ENCODE measurements around the gene PIP5K1C. TPM values are rescaled to one million over a fixed set of nuclear protein-coding genes. Genes with fewer than 3 reads are reported as not detected.

The PIP5K1C gene
- total RNA-seq, 8 experiments from 2014 or later, result 6.7 to 21.4 (median 13.7) TPM

DNA sequence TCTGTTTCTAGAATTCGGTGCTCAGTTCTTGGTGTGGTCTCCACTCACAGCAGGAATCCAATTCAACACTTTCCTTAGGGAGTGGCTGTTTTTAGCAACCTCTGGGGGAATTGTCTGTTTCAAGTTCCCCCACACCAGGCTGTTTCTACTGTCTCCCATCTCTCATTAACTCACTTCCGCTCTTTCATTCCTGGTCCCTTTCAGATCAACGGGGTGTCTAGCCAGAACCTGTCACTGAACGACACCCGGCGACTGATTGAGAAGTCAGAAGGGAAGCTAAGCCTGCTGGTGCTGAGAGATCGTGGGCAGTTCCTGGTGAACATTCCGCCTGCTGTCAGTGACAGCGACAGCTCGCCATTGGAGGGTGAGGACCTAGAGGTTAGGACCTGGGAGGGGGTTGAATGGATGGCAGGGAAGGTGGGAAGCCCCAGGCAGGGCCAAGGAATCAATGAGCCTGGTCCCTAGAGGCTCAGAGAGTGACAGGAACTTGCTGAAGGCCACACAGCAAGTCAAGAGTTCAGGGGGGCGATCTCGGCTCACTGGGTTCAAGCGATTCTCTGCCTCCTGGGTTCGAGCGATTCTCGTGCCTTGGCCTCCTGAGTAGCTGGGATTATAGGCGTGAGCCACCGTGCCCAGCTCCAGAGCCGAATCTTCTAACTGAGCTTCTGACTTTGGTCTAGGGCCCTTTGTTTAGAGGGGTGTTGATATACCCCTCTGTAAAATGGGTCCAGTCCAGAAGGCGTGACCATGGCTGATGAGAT is 33.5 kb upstream of the PIP5K1C start:
- Histone ChIP-seq H3K27ac (no peak overlapping the region), H3K4me3 (no peak overlapping the region), H3K4me1 (replicated peaks in 1 of 2) (no peaks in the 10 kb centered on the region)
- in situ Hi-C loops (cut with MboI; ENCODE audit: low pct_unique_long_range_greater_than_20kb in 2 of 9, low sequenced_read_pairs in 9 of 9, unreplicated experiment in 9 of 9), result no loop called here
- no peak for ATAC-seq (replicated peaks in 6 of 8)
- WGBS, 10 experiments, result 36 to 100% (median 67%) methylated on average over 1 to 11 of the region's 20 CpGs; no CpG with 5 or more reads in 2 of the 10 experiments

DNA sequence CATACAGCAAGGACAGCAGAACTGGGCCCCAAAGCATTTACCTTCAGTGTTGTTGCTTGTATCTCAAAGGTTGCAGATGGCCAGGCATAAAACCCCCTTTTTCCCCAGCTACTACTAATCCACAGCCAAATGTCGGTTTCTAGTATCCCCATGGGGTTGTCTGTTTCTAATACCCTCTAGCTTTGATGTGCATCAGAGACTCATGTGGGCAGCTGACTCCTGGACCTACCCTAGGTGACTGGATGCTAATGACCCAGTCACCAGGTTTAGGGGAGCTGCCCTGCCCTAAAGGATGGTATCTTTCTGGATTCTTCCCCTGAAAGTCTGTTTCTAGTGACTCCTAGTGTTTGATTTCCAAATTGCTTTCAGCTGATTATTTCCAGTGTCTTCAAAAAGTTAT is 31.8 kb upstream of the PIP5K1C start:
- Histone ChIP-seq H3K4me1 (replicated peaks in 1 of 2) (no peaks in the 10 kb centered on the region), H3K27ac (no peak overlapping the region), H3K4me3 (no peak overlapping the region)
- WGBS, 10 experiments, result 60 to 100% (median 92%) methylated on average over 1 of the region's 1 CpG; no CpG with 5 or more reads in 6 of the 10 experiments
- no peak for ATAC-seq (replicated peaks in 6 of 8)
- in situ Hi-C loops (cut with MboI; ENCODE audit: low pct_unique_long_range_greater_than_20kb in 2 of 9, low sequenced_read_pairs in 9 of 9, unreplicated experiment in 9 of 9), result no loop called here

DNA sequence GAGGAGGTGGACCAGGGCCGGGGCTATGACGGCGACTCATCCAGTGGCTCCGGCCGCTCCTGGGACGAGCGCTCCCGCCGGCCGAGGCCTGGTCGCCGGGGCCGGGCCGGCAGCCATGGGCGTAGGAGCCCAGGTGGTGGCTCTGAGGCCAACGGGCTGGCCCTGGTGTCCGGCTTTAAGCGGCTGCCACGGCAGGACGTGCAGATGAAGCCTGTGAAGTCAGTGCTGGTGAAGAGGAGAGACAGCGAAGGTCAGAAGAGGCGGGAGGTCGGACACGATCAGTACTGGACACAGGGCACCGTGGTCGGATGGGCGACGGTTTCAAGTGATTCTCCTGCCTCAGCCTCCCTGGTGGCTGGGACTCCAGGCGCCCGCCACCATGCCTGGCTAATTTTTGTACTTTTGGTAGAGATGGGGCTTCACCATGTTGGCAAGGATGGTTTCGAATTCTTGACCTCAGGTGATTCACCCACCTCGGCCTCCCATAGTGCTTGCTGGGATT is 30.2 kb upstream of the PIP5K1C start:
- Histone ChIP-seq H3K4me3 (no peak overlapping the region), H3K27ac (no peak overlapping the region), H3K4me1 (replicated peaks in 1 of 2) (no peaks in the 10 kb centered on the region)
- in situ Hi-C loops (cut with MboI; ENCODE audit: low pct_unique_long_range_greater_than_20kb in 2 of 9, low sequenced_read_pairs in 9 of 9, unreplicated experiment in 9 of 9), result no loop called here
- WGBS, 10 experiments, result 50 to 85% (median 83%) methylated on average over 1 to 13 of the region's 32 CpGs; no CpG with 5 or more reads in 4 of the 10 experiments
- ATAC-seq (replicated peaks in 6 of 8), result no peak

DNA sequence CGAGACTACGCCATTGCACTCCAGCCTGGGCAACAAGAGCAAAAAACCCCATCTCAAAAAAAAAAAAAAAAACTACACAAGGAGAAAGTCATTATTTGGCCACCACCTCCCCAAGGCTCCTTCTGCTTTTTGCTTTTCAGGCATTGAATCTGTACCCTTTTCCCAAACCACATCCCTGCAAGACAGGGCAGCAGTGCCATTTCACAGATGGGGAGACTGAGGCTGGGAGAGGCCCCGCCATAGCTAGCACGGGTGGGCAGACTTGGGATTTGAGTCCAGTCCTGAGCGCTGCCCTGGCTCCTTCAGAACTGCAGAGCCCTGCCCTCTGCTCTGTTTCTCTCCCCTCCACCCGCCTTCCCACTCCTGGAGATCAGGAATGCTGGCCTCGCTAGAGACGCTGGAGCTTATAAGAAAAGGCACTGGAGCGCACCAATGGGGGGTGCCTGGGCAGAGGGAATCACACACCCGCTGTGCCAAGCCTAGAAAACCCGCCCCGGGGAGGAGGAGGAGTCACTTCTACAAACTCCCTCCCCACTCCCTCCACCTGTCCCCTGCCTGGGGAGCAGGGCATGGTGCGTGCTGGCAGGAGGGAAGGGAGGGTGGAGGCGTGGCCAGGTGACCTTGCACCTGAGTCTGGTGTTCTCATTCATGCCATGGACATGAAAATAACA is 25.5 kb upstream of the PIP5K1C start:
- in situ Hi-C loops (cut with MboI; ENCODE audit: low pct_unique_long_range_greater_than_20kb in 2 of 9, low sequenced_read_pairs in 9 of 9, unreplicated experiment in 9 of 9), result no loop called here
- Histone ChIP-seq H3K4me1 (replicated peaks in 1 of 2) (peaks cover 0 to 3% of the 10 kb centered on the region in 2 donors), H3K27ac (no peak overlapping the region), H3K4me3 (no peak overlapping the region)
- 5 to 81% (median 46%) methylated on average over 2 to 5 of the region's 14 CpGs; no CpG with 5 or more reads in 3 of the 10 experiments for WGBS, 10 experiments
- ATAC-seq (replicated peaks in 6 of 8), result peak in 1 of 8 experiments; percentile 19

DNA sequence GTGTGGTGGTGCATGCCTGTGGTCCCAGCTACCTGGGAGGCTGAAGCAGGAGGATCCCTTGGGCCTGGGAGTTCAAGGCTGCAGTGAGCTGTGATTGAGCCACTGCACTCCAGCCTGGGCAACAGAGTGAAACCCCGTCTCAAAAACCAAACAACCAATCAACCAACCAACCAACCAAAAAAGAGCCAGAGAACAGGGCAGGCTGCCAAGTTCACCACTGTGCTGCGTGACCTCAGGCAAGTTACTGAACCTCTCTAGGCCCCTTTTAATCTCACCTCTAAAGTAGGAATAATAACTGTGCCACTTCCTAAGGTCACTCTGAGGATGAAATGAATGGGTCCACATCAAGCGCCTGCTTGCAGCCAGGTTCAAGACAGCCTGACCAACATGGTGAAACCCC is 24.9 kb upstream of the PIP5K1C start:
- 57 to 100% (median 75%) methylated on average over 1 to 2 of the region's 3 CpGs; no CpG with 5 or more reads in 5 of the 10 experiments for WGBS, 10 experiments
- no peak for ATAC-seq (replicated peaks in 6 of 8)
- in situ Hi-C loops (cut with MboI; ENCODE audit: low pct_unique_long_range_greater_than_20kb in 2 of 9, low sequenced_read_pairs in 9 of 9, unreplicated experiment in 9 of 9), result no loop called here
- H3K4me3 ChIP-seq, result no peak overlapping the region
- H3K4me1 ChIP-seq (replicated peaks in 1 of 2), result peaks cover 0 to 3% of the 10 kb centered on the region in 2 donors
- H3K27ac ChIP-seq, result no peak overlapping the region

DNA sequence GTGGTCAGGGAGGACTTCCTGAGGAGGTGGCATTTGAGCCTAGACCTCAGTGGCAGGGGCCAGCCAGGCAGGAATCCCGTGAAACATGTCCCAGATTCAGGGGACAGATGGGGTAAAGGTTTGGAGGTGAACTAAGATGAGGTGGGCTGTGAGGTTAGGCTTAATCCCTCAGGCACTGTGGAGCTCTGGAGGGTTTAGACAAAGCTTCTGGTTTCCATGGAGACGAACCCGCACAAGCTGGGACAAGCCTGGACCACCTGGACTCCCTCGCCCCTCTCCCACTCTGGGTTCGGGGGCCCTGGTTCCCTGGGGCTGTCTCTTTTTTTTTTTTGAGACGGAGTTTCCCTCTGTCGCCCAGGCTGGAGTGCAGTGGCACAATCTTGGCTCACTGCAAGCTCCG is 23.6 kb upstream of the PIP5K1C start:
- 0 to 20% (median 8%) methylated on average over 1 to 3 of the region's 8 CpGs; no CpG with 5 or more reads in 6 of the 10 experiments for WGBS, 10 experiments
- no peak overlapping the region for H3K27ac ChIP-seq
- ATAC-seq (replicated peaks in 6 of 8), result peak in 2 of 8 experiments; percentile 25 to 43
- peaks cover 0 to 3% of the 10 kb centered on the region in 2 donors for H3K4me1 ChIP-seq (replicated peaks in 1 of 2)
- H3K4me3 ChIP-seq, result no peak overlapping the region
- in situ Hi-C loops (cut with MboI; ENCODE audit: low pct_unique_long_range_greater_than_20kb in 2 of 9, low sequenced_read_pairs in 9 of 9, unreplicated experiment in 9 of 9), result loop anchor here in 1 of 9 experiments (25.0 kb wide), 1 partner anchor 162 kb away; the partner anchor contains the start of genes HMG20B and MFSD12

DNA sequence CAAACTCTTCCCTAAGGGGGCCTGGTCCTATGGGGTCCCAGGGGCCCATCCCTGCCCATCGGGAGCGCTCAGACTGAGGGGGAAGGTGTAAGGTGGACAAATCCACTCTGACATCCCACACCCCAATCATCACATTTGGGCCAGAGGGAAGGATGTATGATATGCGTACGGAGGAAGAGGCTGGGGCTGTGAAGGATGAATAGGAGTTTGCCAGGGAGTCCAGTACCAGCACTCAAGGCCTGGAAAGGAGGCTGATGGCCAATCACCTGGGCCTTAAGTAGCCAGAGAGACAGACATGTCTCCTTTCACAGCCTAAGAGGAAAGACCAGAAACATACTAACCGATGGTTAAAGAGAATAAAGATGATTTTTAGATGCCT is 22.8 kb upstream of the PIP5K1C start:
- H3K4me3 ChIP-seq, result no peak overlapping the region
- in situ Hi-C loops (cut with MboI; ENCODE audit: low pct_unique_long_range_greater_than_20kb in 2 of 9, low sequenced_read_pairs in 9 of 9, unreplicated experiment in 9 of 9), result loop anchor here in 1 of 9 experiments (25.0 kb wide), 1 partner anchor 161 kb away; the partner anchor contains the start of genes HMG20B and MFSD12
- no peak for ATAC-seq (replicated peaks in 6 of 8)
- 38 to 67% (median 50%) methylated on average over 1 to 3 of the region's 5 CpGs; no CpG with 5 or more reads in 7 of the 10 experiments for WGBS, 10 experiments
- peaks cover 0 to 3% of the 10 kb centered on the region in 2 donors for H3K4me1 ChIP-seq (replicated peaks in 1 of 2)
- no peak overlapping the region for H3K27ac ChIP-seq

DNA sequence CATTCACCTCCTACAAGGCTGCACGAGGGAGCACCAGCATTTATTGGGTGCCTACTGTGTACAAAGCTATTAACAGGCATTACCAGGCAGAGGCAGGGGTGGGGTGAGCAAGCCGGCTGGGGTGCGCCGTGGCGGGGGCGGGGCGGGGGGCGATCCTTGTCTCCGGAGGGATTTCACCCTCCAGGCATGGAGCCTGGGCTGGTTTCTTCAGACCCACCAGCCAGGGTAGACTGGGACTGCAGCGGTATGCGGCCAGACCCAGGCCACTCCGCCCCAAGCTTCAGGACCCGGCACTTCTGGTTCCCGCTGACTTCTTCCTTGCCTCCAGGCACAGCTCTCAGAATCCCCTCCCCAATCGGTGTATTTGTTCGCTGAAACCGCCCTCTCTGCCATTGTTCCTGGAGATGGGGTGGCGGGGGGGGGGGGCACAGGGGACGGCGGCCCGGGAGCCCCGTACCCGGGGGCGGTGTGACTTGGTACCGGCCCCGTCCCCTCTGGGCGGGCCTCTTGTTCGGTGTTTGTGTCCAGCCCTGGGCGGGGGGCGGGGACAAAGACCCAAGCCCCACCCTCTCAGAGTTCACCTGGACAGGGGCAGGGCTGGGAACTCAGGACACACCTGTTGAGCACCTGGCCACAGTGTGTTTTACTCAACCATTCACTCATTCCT is 22.3 kb upstream of the PIP5K1C start:
- Histone ChIP-seq H3K4me3 (no peak overlapping the region), H3K27ac (no peak overlapping the region)
- ATAC-seq (replicated peaks in 6 of 8), result peak in 3 of 8 experiments; percentile 18 to 41 (median 35)

DNA sequence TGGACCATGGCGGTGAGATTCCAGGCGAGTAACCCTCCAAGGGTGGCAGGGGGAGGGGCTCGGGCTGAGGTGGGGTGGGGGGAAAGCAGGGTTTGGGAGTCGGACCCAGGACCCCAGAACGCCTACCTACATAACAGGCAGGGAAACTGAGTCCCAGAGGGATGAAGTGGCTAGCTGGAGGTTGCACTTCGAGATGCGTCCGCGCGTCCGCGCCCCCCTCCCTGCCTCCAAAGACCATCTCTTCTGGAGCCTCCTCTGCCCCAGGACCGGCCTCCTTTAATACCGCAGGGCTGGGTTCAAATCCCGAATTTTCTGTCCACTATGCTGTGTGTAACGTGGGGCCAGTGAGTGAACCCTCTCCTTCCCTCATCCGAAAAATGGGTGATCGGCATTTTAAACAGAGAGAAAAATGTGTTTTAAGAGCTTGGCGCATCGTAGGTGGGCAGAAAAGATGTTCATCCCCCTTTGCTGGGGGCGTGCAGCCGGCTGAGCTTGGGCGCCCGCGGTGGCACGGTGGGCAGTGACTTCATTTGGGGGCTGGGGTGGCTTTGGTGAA is 21.7 kb upstream of the PIP5K1C start:
- Histone ChIP-seq H3K4me3 (no peak overlapping the region), H3K4me1 (replicated peaks in 1 of 2) (peaks cover 0 to 3% of the 10 kb centered on the region in 2 donors), H3K27ac (no peak overlapping the region)
- 0 to 27% (median 5%) methylated on average over 1 to 11 of the region's 26 CpGs; no CpG with 5 or more reads in 4 of the 10 experiments for WGBS, 10 experiments
- no peak for ATAC-seq (replicated peaks in 6 of 8)
- in situ Hi-C loops (cut with MboI; ENCODE audit: low pct_unique_long_range_greater_than_20kb in 2 of 9, low sequenced_read_pairs in 9 of 9, unreplicated experiment in 9 of 9), result loop anchor here in 1 of 9 experiments (25.0 kb wide), 1 partner anchor 160 kb away; the partner anchor contains the start of genes HMG20B and MFSD12

More for the DNA sequence above, 22.3 kb upstream of the PIP5K1C start:
- H3K4me1 ChIP-seq (replicated peaks in 1 of 2), result peaks cover 0 to 3% of the 10 kb centered on the region in 2 donors
- 0% methylated on average over 1 of the region's 30 CpGs; no CpG with 5 or more reads in 9 of the 10 experiments for WGBS, 10 experiments
- in situ Hi-C loops (cut with MboI; ENCODE audit: low pct_unique_long_range_greater_than_20kb in 2 of 9, low sequenced_read_pairs in 9 of 9, unreplicated experiment in 9 of 9), result loop anchor here in 1 of 9 experiments (25.0 kb wide), 1 partner anchor 160 kb away; the partner anchor contains the start of genes HMG20B and MFSD12

DNA sequence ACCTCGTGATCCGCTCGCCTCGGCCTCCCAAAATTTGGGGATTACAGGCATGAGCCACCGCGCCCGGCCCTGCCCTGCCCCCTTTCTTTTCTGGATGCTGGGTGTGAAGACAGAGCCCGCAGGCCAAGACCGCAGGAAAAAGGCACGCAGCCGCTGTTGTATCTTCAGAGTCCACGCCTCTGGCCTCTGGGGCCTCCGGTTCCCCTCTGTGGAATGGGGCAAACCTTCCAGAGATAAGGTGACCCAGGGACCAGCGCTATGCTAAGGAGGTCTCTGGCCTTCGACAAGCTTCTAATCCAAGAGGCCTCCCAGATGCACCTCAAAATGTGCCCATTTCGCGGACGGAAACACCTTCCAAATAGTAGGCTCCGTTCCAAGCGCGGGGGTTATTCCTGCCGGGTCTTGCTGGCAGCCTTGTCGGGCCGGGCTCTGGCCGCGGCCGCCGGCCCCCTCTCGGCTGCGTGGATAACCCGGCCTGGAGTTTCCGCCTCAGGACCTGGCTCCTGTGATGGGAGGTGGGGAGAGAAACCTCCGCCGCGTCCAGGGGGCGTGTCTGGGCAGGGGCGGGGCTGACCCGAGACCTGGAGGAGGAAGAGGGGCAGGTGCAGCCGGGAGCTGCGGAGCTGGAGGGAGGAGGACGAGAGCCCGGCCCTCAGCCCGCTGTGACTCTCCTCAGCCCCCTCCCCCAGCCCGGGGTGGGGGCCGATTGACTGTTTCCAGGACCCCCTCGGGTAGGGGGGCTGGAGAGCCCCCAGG is 21.0 kb upstream of the PIP5K1C start:
- H3K4me3 ChIP-seq, result no peak overlapping the region
- in situ Hi-C loops (cut with MboI; ENCODE audit: low pct_unique_long_range_greater_than_20kb in 2 of 9, low sequenced_read_pairs in 9 of 9, unreplicated experiment in 9 of 9), result loop anchor here in 1 of 9 experiments (25.0 kb wide), 1 partner anchor 159 kb away; the partner anchor contains the start of genes HMG20B and MFSD12
- peaks cover 0 to 3% of the 10 kb centered on the region in 2 donors for H3K4me1 ChIP-seq (replicated peaks in 1 of 2)
- WGBS, 10 experiments, result 44 to 90% (median 53%) methylated on average over 4 to 16 of the region's 46 CpGs; no CpG with 5 or more reads in 4 of the 10 experiments
- H3K27ac ChIP-seq, result no peak overlapping the region
- ATAC-seq (replicated peaks in 6 of 8), result peak; percentile 45 to 80 (median 67)

DNA sequence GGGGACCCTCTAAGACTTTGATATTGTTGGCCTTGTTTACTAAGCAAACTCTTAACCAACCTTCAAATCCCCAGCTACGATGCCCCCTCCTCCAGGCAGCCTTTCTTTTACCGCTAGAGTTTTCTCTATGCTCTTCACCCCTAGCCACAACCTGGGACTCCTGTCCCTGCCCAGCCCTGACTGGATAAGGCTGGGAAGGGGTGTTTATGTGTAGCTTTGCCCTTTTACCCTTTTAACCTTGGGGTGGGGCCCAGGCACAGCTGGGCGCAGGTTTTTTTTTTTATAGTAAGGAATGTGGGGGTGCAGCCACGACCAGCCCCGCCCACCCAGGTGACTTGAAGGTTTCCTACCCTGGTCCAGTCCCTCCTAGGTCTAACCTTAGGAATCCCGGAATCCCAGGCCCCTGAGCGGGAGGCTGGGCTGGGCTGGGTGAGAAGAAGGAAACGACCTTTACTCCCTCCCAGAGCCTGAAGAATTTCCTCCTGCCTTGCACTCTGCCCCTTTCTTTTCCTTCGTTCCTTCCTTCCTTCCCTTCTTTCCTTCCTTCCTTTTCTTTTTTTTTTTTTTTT is 20.2 kb upstream of the PIP5K1C start:
- H3K4me3 ChIP-seq, result no peak overlapping the region
- H3K4me1 ChIP-seq (replicated peaks in 1 of 2), result peaks cover 0 to 3% of the 10 kb centered on the region in 2 donors
- no peak overlapping the region for H3K27ac ChIP-seq
- no peak for ATAC-seq (replicated peaks in 6 of 8)
- 10 to 70% (median 30%) methylated on average over 1 to 8 of the region's 9 CpGs; no CpG with 5 or more reads in 3 of the 10 experiments for WGBS, 10 experiments
- in situ Hi-C loops (cut with MboI; ENCODE audit: low pct_unique_long_range_greater_than_20kb in 2 of 9, low sequenced_read_pairs in 9 of 9, unreplicated experiment in 9 of 9), result loop anchor here in 1 of 9 experiments (25.0 kb wide), 1 partner anchor 158 kb away; the partner anchor contains the start of genes HMG20B and MFSD12
